ENCODE measurements around the gene NGLY1.

The NGLY1 gene

GRCh38 chr3:25781758-25782594, 1.3 kb downstream of the NGLY1 start:
- Histone ChIP-seq H3K4me3 (ENCODE audit: low read length) (no peak overlapping the region), H3K4me1 (ENCODE audit: control insufficient read depth, insufficient read depth, low read length) (peaks cover 10% of the 10 kb centered on the region), H3K27me3 (ENCODE audit: control insufficient read depth, insufficient read depth, low read length) (no peaks in the 10 kb centered on the region), H3K36me3 (ENCODE audit: control insufficient read depth, insufficient read depth, low read length) (no peaks in the 10 kb centered on the region), H3K9me3 (ENCODE audit: control insufficient read depth, low read length) (no peaks in the 10 kb centered on the region), H3K9ac (ENCODE audit: low read length) (peak overlapping the region; percentile 7)

GRCh38 chr3:25781145-25781757, 2.0 kb downstream of the NGLY1 start:
- Histone ChIP-seq H3K36me3 (ENCODE audit: control insufficient read depth, insufficient read depth, low read length) (no peaks in the 10 kb centered on the region), H3K9me3 (ENCODE audit: control insufficient read depth, low read length) (no peaks in the 10 kb centered on the region), H3K9ac (ENCODE audit: low read length) (peak overlapping the region; percentile 7), H3K4me1 (ENCODE audit: control insufficient read depth, insufficient read depth, low read length) (peaks cover 10% of the 10 kb centered on the region), H3K27me3 (ENCODE audit: control insufficient read depth, insufficient read depth, low read length) (no peaks in the 10 kb centered on the region), H3K4me3 (ENCODE audit: low read length) (no peak overlapping the region)

GRCh38 chr3:25780618-25781017, 2.6 kb downstream of the NGLY1 start:
- Histone ChIP-seq H3K27me3 (ENCODE audit: control insufficient read depth, insufficient read depth, low read length) (no peaks in the 10 kb centered on the region), H3K4me1 (ENCODE audit: control insufficient read depth, insufficient read depth, low read length) (peaks cover 10% of the 10 kb centered on the region), H3K9ac (ENCODE audit: low read length) (no peak overlapping the region), H3K4me3 (ENCODE audit: low read length) (no peak overlapping the region), H3K36me3 (ENCODE audit: control insufficient read depth, insufficient read depth, low read length) (no peaks in the 10 kb centered on the region), H3K9me3 (ENCODE audit: control insufficient read depth, low read length) (no peaks in the 10 kb centered on the region)

- Histone ChIP-seq H3K9me3 (ENCODE audit: control insufficient read depth, low read length) (no peaks in the 10 kb centered on the region), H3K9ac (ENCODE audit: low read length) (no peak overlapping the region), H3K4me1 (ENCODE audit: control insufficient read depth, insufficient read depth, low read length) (no peaks in the 10 kb centered on the region), H3K36me3 (ENCODE audit: control insufficient read depth, insufficient read depth, low read length) (no peaks in the 10 kb centered on the region), H3K4me3 (ENCODE audit: low read length) (no peak overlapping the region), H3K27me3 (ENCODE audit: control insufficient read depth, insufficient read depth, low read length) (no peaks in the 10 kb centered on the region)
Measured at GRCh38 chr3:25775936-25776335, 7.3 kb downstream of the NGLY1 start.

- H3K4me3 ChIP-seq (ENCODE audit: low read length): no peak overlapping the region
- H3K4me1 ChIP-seq (ENCODE audit: control insufficient read depth, insufficient read depth, low read length): no peaks in the 10 kb centered on the region
- no peak overlapping the region for H3K9ac ChIP-seq (ENCODE audit: low read length)
- no peaks in the 10 kb centered on the region for H3K9me3 ChIP-seq (ENCODE audit: control insufficient read depth, low read length)
- H3K27me3 ChIP-seq (ENCODE audit: control insufficient read depth, insufficient read depth, low read length): no peaks in the 10 kb centered on the region
- no peaks in the 10 kb centered on the region for H3K36me3 ChIP-seq (ENCODE audit: control insufficient read depth, insufficient read depth, low read length)
Measured at GRCh38 chr3:25768851-25769250, 14.4 kb downstream of the NGLY1 start.

GRCh38 chr3:25751725-25752124, 31.5 kb downstream of the NGLY1 start:
- Histone ChIP-seq H3K27me3 (ENCODE audit: control insufficient read depth, insufficient read depth, low read length) (no peaks in the 10 kb centered on the region), H3K9me3 (ENCODE audit: control insufficient read depth, low read length) (no peaks in the 10 kb centered on the region), H3K4me1 (ENCODE audit: control insufficient read depth, insufficient read depth, low read length) (no peaks in the 10 kb centered on the region), H3K36me3 (ENCODE audit: control insufficient read depth, insufficient read depth, low read length) (no peaks in the 10 kb centered on the region), H3K9ac (ENCODE audit: low read length) (no peak overlapping the region), H3K4me3 (ENCODE audit: low read length) (no peak overlapping the region)

- no peak overlapping the region for H3K4me3 ChIP-seq (ENCODE audit: low read length)
- no peaks in the 10 kb centered on the region for H3K27me3 ChIP-seq (ENCODE audit: control insufficient read depth, insufficient read depth, low read length)
- H3K9ac ChIP-seq (ENCODE audit: low read length): no peak overlapping the region
- H3K9me3 ChIP-seq (ENCODE audit: control insufficient read depth, low read length): no peaks in the 10 kb centered on the region
- H3K36me3 ChIP-seq (ENCODE audit: control insufficient read depth, insufficient read depth, low read length): no peaks in the 10 kb centered on the region
- no peaks in the 10 kb centered on the region for H3K4me1 ChIP-seq (ENCODE audit: control insufficient read depth, insufficient read depth, low read length)
Measured at GRCh38 chr3:25751048-25751447, 32.2 kb downstream of the NGLY1 start.

GRCh38 chr3:25749031-25749581, 34.1 kb downstream of the NGLY1 start:
- no peaks in the 10 kb centered on the region for H3K36me3 ChIP-seq (ENCODE audit: control insufficient read depth, insufficient read depth, low read length)

GRCh38 chr3:25748189-25748588, 35.1 kb downstream of the NGLY1 start:
- H3K36me3 ChIP-seq (ENCODE audit: control insufficient read depth, insufficient read depth, low read length): no peaks in the 10 kb centered on the region

More at GRCh38 chr3:25749031-25749581, 34.1 kb downstream of the NGLY1 start:
- no peak overlapping the region for H3K4me3 ChIP-seq (ENCODE audit: low read length)
- no peaks in the 10 kb centered on the region for H3K27me3 ChIP-seq (ENCODE audit: control insufficient read depth, insufficient read depth, low read length)
- H3K9me3 ChIP-seq (ENCODE audit: control insufficient read depth, low read length): no peaks in the 10 kb centered on the region
- no peaks in the 10 kb centered on the region for H3K4me1 ChIP-seq (ENCODE audit: control insufficient read depth, insufficient read depth, low read length)
- H3K9ac ChIP-seq (ENCODE audit: low read length): no peak overlapping the region

GRCh38 chr3:25747033-25747432, 36.2 kb downstream of the NGLY1 start:
- Histone ChIP-seq H3K4me3 (ENCODE audit: low read length) (no peak overlapping the region), H3K9ac (ENCODE audit: low read length) (no peak overlapping the region), H3K4me1 (ENCODE audit: control insufficient read depth, insufficient read depth, low read length) (no peaks in the 10 kb centered on the region), H3K27me3 (ENCODE audit: control insufficient read depth, insufficient read depth, low read length) (no peaks in the 10 kb centered on the region), H3K9me3 (ENCODE audit: control insufficient read depth, low read length) (no peaks in the 10 kb centered on the region), H3K36me3 (ENCODE audit: control insufficient read depth, insufficient read depth, low read length) (no peaks in the 10 kb centered on the region)

More at GRCh38 chr3:25748189-25748588, 35.1 kb downstream of the NGLY1 start:
- Histone ChIP-seq H3K27me3 (ENCODE audit: control insufficient read depth, insufficient read depth, low read length) (no peaks in the 10 kb centered on the region), H3K4me1 (ENCODE audit: control insufficient read depth, insufficient read depth, low read length) (no peaks in the 10 kb centered on the region), H3K9me3 (ENCODE audit: control insufficient read depth, low read length) (no peaks in the 10 kb centered on the region), H3K9ac (ENCODE audit: low read length) (no peak overlapping the region), H3K4me3 (ENCODE audit: low read length) (no peak overlapping the region)

GRCh38 chr3:25744470-25744869, 38.8 kb downstream of the NGLY1 start:
- Histone ChIP-seq H3K9ac (ENCODE audit: low read length) (no peak overlapping the region), H3K36me3 (ENCODE audit: control insufficient read depth, insufficient read depth, low read length) (no peaks in the 10 kb centered on the region), H3K27me3 (ENCODE audit: control insufficient read depth, insufficient read depth, low read length) (no peaks in the 10 kb centered on the region), H3K9me3 (ENCODE audit: control insufficient read depth, low read length) (no peaks in the 10 kb centered on the region), H3K4me1 (ENCODE audit: control insufficient read depth, insufficient read depth, low read length) (no peaks in the 10 kb centered on the region), H3K4me3 (ENCODE audit: low read length) (no peak overlapping the region)

GRCh38 chr3:25728101-25728500, 55.1 kb downstream of the NGLY1 start:
- no peaks in the 10 kb centered on the region for H3K9me3 ChIP-seq (ENCODE audit: control insufficient read depth, low read length)
- H3K9ac ChIP-seq (ENCODE audit: low read length): no peak overlapping the region
- H3K27me3 ChIP-seq (ENCODE audit: control insufficient read depth, insufficient read depth, low read length): no peaks in the 10 kb centered on the region
- no peaks in the 10 kb centered on the region for H3K4me1 ChIP-seq (ENCODE audit: control insufficient read depth, insufficient read depth, low read length)
- no peak overlapping the region for H3K4me3 ChIP-seq (ENCODE audit: low read length)
- no peaks in the 10 kb centered on the region for H3K36me3 ChIP-seq (ENCODE audit: control insufficient read depth, insufficient read depth, low read length)

Data from mucosa of stomach (tissue), 1 donor.